ENCODE measurements around the gene ELMO3. TPM values are rescaled to one million over a fixed set of nuclear protein-coding genes. Genes with fewer than 3 reads are reported as not detected.

ELMO3 gene
- total and polyA plus RNA-seq, 8 donors, result 14.6 to 52.4 (median 23.6) TPM

- H3K27me3 ChIP-seq, result no peaks in the 10 kb centered on the region
- ATAC-seq, result no peak
- H3K9me3 ChIP-seq, result no peaks in the 10 kb centered on the region
- 74 to 77% methylated on average over 26 of the region's 26 CpGs for WGBS, 2 donors
- H3K4me1 ChIP-seq, result peaks cover 10 to 20% (median 18%) of the 10 kb centered on the region in 3 donors
- intact Hi-C loops (cut with DNase I), result loop anchor here in 1 of 3 donors (10.0 kb wide), 1 partner anchor 173 kb away; no protein-coding TSS in a partner anchor
- no peak overlapping the region for H3K4me3 ChIP-seq
- TF ChIP-seq, protein P1, sequence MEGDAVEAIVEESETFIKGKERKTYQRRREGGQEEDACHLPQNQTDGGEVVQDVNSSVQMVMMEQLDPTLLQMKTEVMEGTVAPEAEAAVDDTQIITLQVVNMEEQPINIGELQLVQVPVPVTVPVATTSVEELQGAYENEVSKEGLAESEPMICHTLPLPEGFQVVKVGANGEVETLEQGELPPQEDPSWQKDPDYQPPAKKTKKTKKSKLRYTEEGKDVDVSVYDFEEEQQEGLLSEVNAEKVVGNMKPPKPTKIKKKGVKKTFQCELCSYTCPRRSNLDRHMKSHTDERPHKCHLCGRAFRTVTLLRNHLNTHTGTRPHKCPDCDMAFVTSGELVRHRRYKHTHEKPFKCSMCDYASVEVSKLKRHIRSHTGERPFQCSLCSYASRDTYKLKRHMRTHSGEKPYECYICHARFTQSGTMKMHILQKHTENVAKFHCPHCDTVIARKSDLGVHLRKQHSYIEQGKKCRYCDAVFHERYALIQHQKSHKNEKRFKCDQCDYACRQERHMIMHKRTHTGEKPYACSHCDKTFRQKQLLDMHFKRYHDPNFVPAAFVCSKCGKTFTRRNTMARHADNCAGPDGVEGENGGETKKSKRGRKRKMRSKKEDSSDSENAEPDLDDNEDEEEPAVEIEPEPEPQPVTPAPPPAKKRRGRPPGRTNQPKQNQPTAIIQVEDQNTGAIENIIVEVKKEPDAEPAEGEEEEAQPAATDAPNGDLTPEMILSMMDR (IDR thresholded peaks at IDR 0.05), result no peak
- H3K36me3 ChIP-seq, result no peaks in the 10 kb centered on the region
- FAIRE-seq, result no peak
- H3K27ac ChIP-seq, result no peak overlapping the region
- DNase-seq, result peak in 2 of 6 donors; percentile 35 to 76
Measured at GRCh38 chr16:67187175-67187890, 11.6 kb upstream of the ELMO3 start.

GRCh38 chr16:67188323-67188722, 10.6 kb upstream of the ELMO3 start:
- no peak overlapping the region for H3K27ac ChIP-seq
- DNase-seq (no peak), ATAC-seq (no peak), FAIRE-seq (no peak)
- H3K9me3 ChIP-seq, result no peaks in the 10 kb centered on the region
- intact Hi-C loops (cut with DNase I), result loop anchor here in 1 of 3 donors (10.0 kb wide), 1 partner anchor 174 kb away; no protein-coding TSS in a partner anchor
- 75 to 81% methylated on average over 4 of the region's 4 CpGs for WGBS, 2 donors
- TF ChIP-seq, protein P1 (IDR thresholded peaks at IDR 0.05), result no peak
- no peak overlapping the region for H3K4me3 ChIP-seq
- no peaks in the 10 kb centered on the region for H3K36me3 ChIP-seq
- H3K27me3 ChIP-seq, result no peaks in the 10 kb centered on the region
- peaks cover 16 to 22% (median 20%) of the 10 kb centered on the region in 3 donors for H3K4me1 ChIP-seq

GRCh38 chr16:67188798-67189197, 10.1 kb upstream of the ELMO3 start:
- no peaks in the 10 kb centered on the region for H3K9me3 ChIP-seq
- intact Hi-C loops (cut with DNase I), result loop anchor here in 1 of 3 donors (10.0 kb wide), 1 partner anchor 174 kb away; no protein-coding TSS in a partner anchor
- DNase-seq (peak in 2 of 6 donors; percentile 40 to 75), ATAC-seq (no peak), FAIRE-seq (no peak)
- no peak overlapping the region for H3K4me3 ChIP-seq
- no peak overlapping the region for H3K27ac ChIP-seq
- 86 to 89% methylated on average over 15 of the region's 15 CpGs for WGBS, 2 donors
- H3K4me1 ChIP-seq, result peaks cover 18 to 27% (median 22%) of the 10 kb centered on the region in 3 donors
- TF ChIP-seq, protein P1 (IDR thresholded peaks at IDR 0.05), result no peak
- no peaks in the 10 kb centered on the region for H3K27me3 ChIP-seq
- no peaks in the 10 kb centered on the region for H3K36me3 ChIP-seq

DNA sequence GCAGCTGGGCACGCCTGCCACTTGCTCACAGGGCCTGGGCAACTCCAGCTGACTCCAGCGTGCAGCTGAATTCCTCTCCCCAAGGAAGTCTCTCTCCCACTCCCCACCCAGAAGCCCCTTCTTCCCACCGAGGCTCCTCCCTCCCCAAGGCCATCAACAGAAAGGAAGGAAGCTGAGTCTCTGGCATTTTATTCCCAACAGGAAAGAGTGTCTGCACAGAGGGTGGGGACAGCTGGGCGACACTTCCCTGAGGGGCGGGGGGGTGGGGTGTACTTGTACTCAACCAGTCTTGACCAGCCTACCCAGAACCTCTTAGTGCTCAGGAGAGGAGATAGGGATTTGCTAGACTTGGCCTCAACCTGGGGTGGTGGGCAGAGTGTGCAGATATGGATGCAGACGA, 8.9 kb upstream of the ELMO3 start, which contains the start of gene EXOC3L1:
Gene EXOC3L1 (minus strand): TSS at position 96 of the 400 bp plus-strand sequence. CDS start 460 bp downstream, outside the sequence.
- DNase-seq, result no peak
- 37 to 47% methylated on average over 6 of the region's 6 CpGs for WGBS, 2 donors
- ATAC-seq, result no peak
- Histone ChIP-seq H3K27ac (no peak within 1 kb of the TSS), H3K27me3 (no peaks in the 10 kb centered on the region), H3K4me1 (peaks cover 16 to 22% (median 21%) of the 10 kb centered on the region in 3 donors), H3K36me3 (peaks cover 0 to 5% (median 3%) of the 10 kb centered on the region in 3 donors), H3K4me3 (no peak within 1 kb of the TSS), H3K9me3 (no peaks in the 10 kb centered on the region)
- intact Hi-C loops (cut with DNase I), result no loop called here
- TF ChIP-seq, protein P1 (IDR thresholded peaks at IDR 0.05), result no peak
- FAIRE-seq, result no peak

Data from pancreas (tissue), 10 donors.